GM12872 (cell line): ENCODE data around the gene CHD3.

Source experiments
- CTCF ChIP-seq: IDR thresholded peaks from 3 replicates; pipeline ENCODE4 v1.5.1; 2011; ENCODE audit warnings: low read depth, mild to moderate bottlenecking, low read length, moderate library complexity; ENCODE audit not compliant: insufficient read depth

The CHD3 gene

DNA sequence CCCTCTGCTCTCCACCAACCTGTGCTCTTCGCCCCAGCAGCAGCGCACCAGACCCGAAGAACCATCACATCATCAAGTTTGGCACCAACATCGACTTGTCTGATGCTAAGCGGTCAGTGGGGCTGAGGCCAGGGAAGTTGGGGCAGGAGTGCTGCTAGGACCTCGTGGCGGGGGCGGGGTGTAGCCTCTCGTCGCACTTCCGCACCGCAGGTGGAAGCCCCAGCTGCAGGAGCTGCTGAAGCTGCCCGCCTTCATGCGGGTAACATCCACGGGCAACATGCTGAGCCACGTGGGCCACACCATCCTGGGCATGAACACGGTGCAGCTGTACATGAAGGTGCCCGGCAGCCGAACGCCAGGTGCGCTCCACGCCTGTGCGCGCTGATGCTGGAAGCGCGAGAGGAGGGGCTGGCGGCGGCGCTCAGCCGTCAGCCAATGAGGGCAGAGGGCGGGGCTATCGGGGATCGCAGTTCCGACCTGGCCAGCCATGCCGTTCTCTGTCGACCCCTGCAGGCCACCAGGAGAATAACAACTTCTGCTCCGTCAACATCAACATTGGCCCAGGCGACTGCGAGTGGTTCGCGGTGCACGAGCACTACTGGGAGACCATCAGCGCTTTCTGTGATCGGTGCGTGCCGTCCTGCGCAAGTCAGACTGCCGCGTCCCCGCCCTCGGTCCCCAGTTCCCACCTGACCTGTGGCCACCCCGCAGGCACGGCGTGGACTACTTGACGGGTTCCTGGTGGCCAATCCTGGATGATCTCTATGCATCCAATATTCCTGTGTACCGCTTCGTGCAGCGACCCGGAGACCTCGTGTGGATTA is 36.9 kb upstream of the CHD3 start:
- peak; percentile 99 for TF ChIP-seq CTCF

DNA sequence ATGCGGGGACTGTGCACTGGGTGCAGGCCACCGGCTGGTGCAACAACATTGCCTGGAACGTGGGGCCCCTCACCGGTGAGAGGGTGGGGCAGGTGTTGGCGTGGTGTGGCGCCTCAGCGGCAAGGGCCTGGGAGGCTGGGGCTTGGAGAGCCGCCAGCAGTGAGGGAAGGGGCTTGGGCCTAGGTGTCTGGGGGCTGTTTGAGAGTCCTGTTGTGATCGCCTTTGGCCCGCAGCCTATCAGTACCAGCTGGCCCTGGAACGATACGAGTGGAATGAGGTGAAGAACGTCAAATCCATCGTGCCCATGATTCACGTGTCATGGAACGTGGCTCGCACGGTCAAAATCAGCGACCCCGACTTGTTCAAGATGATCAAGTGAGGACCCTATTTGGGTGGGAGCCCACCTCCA is 36.3 kb upstream of the CHD3 start:
- TF ChIP-seq CTCF: no peak

GRCh38 chr17:7852919-7853690 is 35.5 kb upstream of the CHD3 start:
- TF ChIP-seq CTCF: no peak

DNA sequence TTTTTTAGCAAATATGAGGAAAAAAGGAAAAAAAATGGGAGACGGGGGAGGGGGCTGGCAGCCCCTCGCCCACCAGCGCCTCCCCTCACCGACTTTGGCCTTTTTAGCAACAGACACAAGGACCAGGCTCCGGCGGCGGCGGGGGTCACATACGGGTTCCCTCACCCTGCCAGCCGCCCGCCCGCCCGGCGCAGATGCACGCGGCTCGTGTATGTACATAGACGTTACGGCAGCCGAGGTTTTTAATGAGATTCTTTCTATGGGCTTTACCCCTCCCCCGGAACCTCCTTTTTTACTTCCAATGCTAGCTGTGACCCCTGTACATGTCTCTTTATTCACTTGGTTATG is 34.9 kb upstream of the CHD3 start:
- TF ChIP-seq CTCF: no peak

GRCh38 chr17:7854078-7854777 is 34.4 kb upstream of the CHD3 start:
- no peak for TF ChIP-seq CTCF

- TF ChIP-seq CTCF: no peak
These were observed 33.5 kb upstream of the CHD3 start, which contains the start of gene TMEM88 for GRCh38 chr17:7854851-7855659. TSS of gene TMEM88 (plus strand) at chr17:7855066. CDS start at chr17:7855075, 9 bp downstream.
